Left lung (tissue), 10 donors: ENCODE measurements around the gene GRIK3. TPM values are rescaled to one million over a fixed set of nuclear protein-coding genes. Genes with fewer than 3 reads are reported as not detected.

Experiments used
- ATAC-seq: fragments of 200-7000 bp; cut with Tn5 transposase; one replicate; pipeline ENCODE4 v1.9.1; 2020; ENCODE audit warnings: moderate library complexity
- DNase-seq, 4 donors: peaks; one replicate each; pipeline ENCODE4 v3.0.0-alpha.2; 2013 to 2020
- H3K27ac ChIP-seq, 2 donors: fragments of 200-600 bp; sonication (generic) in 1 of 2; one replicate each; pipeline versions ENCODE4 v1.5.0 to v1.8.0; 2020 to 2021
- H3K27me3 ChIP-seq, 2 donors: fragments of 200-600 bp; sonication (generic) in 1 of 2; one replicate each; pipeline versions ENCODE4 v1.5.0 to v1.8.0; 2020 to 2021
- H3K36me3 ChIP-seq, 2 donors: fragments of 200-600 bp; sonication (generic) in 1 of 2; one replicate each; pipeline versions ENCODE4 v1.5.0 to v1.8.0; 2020 to 2021
- H3K4me1 ChIP-seq, 2 donors: fragments of 200-600 bp; one replicate each; pipeline ENCODE4 v1.8.0; 2021
- H3K4me3 ChIP-seq, 2 donors: fragments of 200-600 bp; sonication (generic) in 1 of 2; one replicate each; pipeline versions ENCODE4 v1.5.0 to v1.8.0; 2020 to 2021; ENCODE audit warnings: mild to moderate bottlenecking in 1 of 2
- H3K9me3 ChIP-seq, 2 donors: fragments of 200-600 bp; sonication (generic) in 1 of 2; one replicate each; pipeline versions ENCODE4 v1.5.0 to v1.8.0; 2020 to 2021
- CTCF ChIP-seq, 2 donors: fragments of 200-600 bp; sonication (generic) in 1 of 2; IDR thresholded peaks; one replicate each; pipeline versions ENCODE4 v1.5.0 to v1.8.0; 2021; ENCODE audit warnings: antibody characterized with exemption in 2 of 2
- intact Hi-C, 2 donors: fragments of 100-400 bp; cut with DNase I; formaldehyde crosslinking; loops; one replicate each; pipeline versions ENCODE4 v1.11.2 to v1.14.2; 2022
- polyA plus RNA-seq, 6 donors: library from polyadenylated mRNA; unstranded; fragments of 120-200 nt; gene quantifications; one replicate each; pipeline ENCODE4 v1.2.1, GENCODE V29; 2013; ENCODE audit not compliant: insufficient read length in 6 of 6
- total RNA-seq, 2 donors: library from RNA; stranded (reverse); fragmentation: NEBNext Ultra II Directional; extraction: Animal tissue kit (Norgen Biotek cat#: 25700); gene quantifications; one replicate each; pipeline ENCODE4 v1.2.1, GENCODE V29; 2021
- donor health status: DM: no; HTN: yes; CAD: no.
- donor health status: DM: no; HTN: no; CAD: no.

GRIK3 gene
- total and polyA plus RNA-seq, 8 donors: 0.18 to 1.2 (median 0.48) TPM; not detected in 1

- Histone ChIP-seq H3K4me1 (no peaks in the 10 kb centered on the region), H3K4me3 (no peak overlapping the region), H3K36me3 (no peaks in the 10 kb centered on the region), H3K27me3 (peaks cover 0 to 35% of the 10 kb centered on the region in 2 donors), H3K9me3 (no peaks in the 10 kb centered on the region), H3K27ac (no peak overlapping the region)
- intact Hi-C loops: no loop called here
- ATAC-seq (no peak), DNase-seq (no peak)
- no peak for TF ChIP-seq CTCF (IDR thresholded peaks at IDR 0.05)
Measured at GRCh38 chr1:37051346-37051745, 17.0 kb upstream of the GRIK3 start.

GRCh38 chr1:37047542-37047941 lies 13.2 kb upstream of the GRIK3 start:
- Histone ChIP-seq H3K36me3 (no peaks in the 10 kb centered on the region), H3K4me3 (no peak overlapping the region), H3K27ac (no peak overlapping the region), H3K9me3 (no peaks in the 10 kb centered on the region), H3K27me3 (peaks cover 5 to 66% of the 10 kb centered on the region in 2 donors), H3K4me1 (no peaks in the 10 kb centered on the region)
- no peak for TF ChIP-seq CTCF (IDR thresholded peaks at IDR 0.05)
- intact Hi-C loops: no loop called here
- ATAC-seq (no peak), DNase-seq (no peak)

- no peak for DNase-seq
- no peak for TF ChIP-seq CTCF (IDR thresholded peaks at IDR 0.05)
- no peak overlapping the region for H3K4me3 ChIP-seq
- H3K4me1 ChIP-seq: no peaks in the 10 kb centered on the region
- no peaks in the 10 kb centered on the region for H3K9me3 ChIP-seq
- ATAC-seq: no peak
- intact Hi-C loops: no loop called here
- H3K27me3 ChIP-seq: peaks cover 11 to 96% of the 10 kb centered on the region in 2 donors
- no peak overlapping the region for H3K27ac ChIP-seq
- no peaks in the 10 kb centered on the region for H3K36me3 ChIP-seq
Measured at GRCh38 chr1:37043101-37043500, 8.8 kb upstream of the GRIK3 start.

GRCh38 chr1:37042506-37042905 lies 8.2 kb upstream of the GRIK3 start:
- H3K27me3 ChIP-seq: peaks cover 17 to 98% of the 10 kb centered on the region in 2 donors
- ATAC-seq (no peak), DNase-seq (no peak)
- no peak overlapping the region for H3K27ac ChIP-seq
- H3K9me3 ChIP-seq: no peaks in the 10 kb centered on the region
- no peak overlapping the region for H3K4me3 ChIP-seq
- intact Hi-C loops: no loop called here
- no peaks in the 10 kb centered on the region for H3K4me1 ChIP-seq
- H3K36me3 ChIP-seq: no peaks in the 10 kb centered on the region
- no peak for TF ChIP-seq CTCF (IDR thresholded peaks at IDR 0.05)

- DNase-seq: no peak
- peaks cover 25 to 98% of the 10 kb centered on the region in 2 donors for H3K27me3 ChIP-seq
- no peaks in the 10 kb centered on the region for H3K4me1 ChIP-seq
- H3K9me3 ChIP-seq: no peaks in the 10 kb centered on the region
- no peaks in the 10 kb centered on the region for H3K36me3 ChIP-seq
- ATAC-seq: no peak
- intact Hi-C loops: no loop called here
- no peak overlapping the region for H3K4me3 ChIP-seq
- TF ChIP-seq CTCF (IDR thresholded peaks at IDR 0.05): no peak
- no peak overlapping the region for H3K27ac ChIP-seq
Measured at GRCh38 chr1:37041483-37041882, 7.2 kb upstream of the GRIK3 start.
